Sciatic nerve (tissue), 2 donors: ENCODE measurements around the gene IGFBP6. TPM values are rescaled to one million over a fixed set of nuclear protein-coding genes. Genes with fewer than 3 reads are reported as not detected.
"Not testable (repeated sequence)": the region's sequence is repeated elsewhere in the genome, so short reads cannot be mapped to it uniquely, and the experiment has no call there.

Experiments
- ATAC-seq: fragments of 200-7000 bp; cut with Tn5 transposase; one replicate; pipeline ENCODE4 v1.9.1; 2020; ENCODE audit warnings: mild to moderate bottlenecking, moderate library complexity
- DNase-seq: peaks from one replicate; pipeline ENCODE4 v3.0.0-alpha.2; 2020; ENCODE audit warnings: low spot score
- intact Hi-C: fragments of 100-400 bp; cut with DNase I; formaldehyde crosslinking; loops from one replicate; pipeline ENCODE4 v1.14.2; 2022
- total RNA-seq: library from RNA; stranded (reverse); fragmentation: NEBNext Ultra II Directional; extraction: Animal tissue kit (Norgen Biotek cat#: 25700); gene quantifications from one replicate; pipeline ENCODE4 v1.2.1, GENCODE V29; 2021
- donor health status: DM: no; HTN: no; CAD: no.
- donor health status: DM: no; HTN: no; CAD: no.

Gene IGFBP6
- total RNA-seq, 1 donor from 2014 or later = 1,832 TPM

- ATAC-seq (no peak), DNase-seq (no peak)
- intact Hi-C loops = no loop called here
Observed at GRCh38 chr12:53086361-53086760, 11.1 kb upstream of the IGFBP6 start.

GRCh38 chr12:53090105-53090504, 7.4 kb upstream of the IGFBP6 start:
- no peak for DNase-seq

GRCh38 chr12:53090554-53090953, 6.9 kb upstream of the IGFBP6 start:
- DNase-seq = no peak
- intact Hi-C loops = no loop called here
- no peak for ATAC-seq

More at GRCh38 chr12:53090105-53090504, 7.4 kb upstream of the IGFBP6 start:
- no peak for ATAC-seq
- intact Hi-C loops = no loop called here

- DNase-seq (no peak), ATAC-seq (no peak)
- intact Hi-C loops = no loop called here
Observed at GRCh38 chr12:53091756-53092155, 5.7 kb upstream of the IGFBP6 start.

- ATAC-seq (no peak), DNase-seq (no peak)
- intact Hi-C loops = no loop called here
Observed at GRCh38 chr12:53093777-53094393, 3.6 kb upstream of the IGFBP6 start.

- ATAC-seq (no peak), DNase-seq (no peak)
- intact Hi-C loops = no loop called here
Observed at GRCh38 chr12:53094394-53094787, 3.1 kb upstream of the IGFBP6 start.

GRCh38 chr12:53094796-53095595, 2.5 kb upstream of the IGFBP6 start:
- intact Hi-C loops, DNase-seq: not testable (repeated sequence)

GRCh38 chr12:53095596-53095895, 1.9 kb upstream of the IGFBP6 start:
- DNase-seq, intact Hi-C loops, ATAC-seq: not testable (repeated sequence)

More at GRCh38 chr12:53094796-53095595, 2.5 kb upstream of the IGFBP6 start:
- not testable (repeated sequence) for ATAC-seq

GRCh38 chr12:53096089-53096741, 1.3 kb upstream of the IGFBP6 start:
- peak; percentile 85 for ATAC-seq
- peak; percentile 90 for DNase-seq
- intact Hi-C loops = no loop called here

- no peak for DNase-seq
- intact Hi-C loops = no loop called here
Observed at GRCh38 chr12:53096759-53097158, 708 bp upstream of the IGFBP6 start.

GRCh38 chr12:53097207-53097563, 282 bp upstream of the IGFBP6 start:
- DNase-seq (no peak), ATAC-seq (peak; percentile 53)
- intact Hi-C loops = no loop called here

More at GRCh38 chr12:53096759-53097158, 708 bp upstream of the IGFBP6 start:
- ATAC-seq = peak; percentile 4

- ATAC-seq = peak; percentile 31
- intact Hi-C loops = no loop called here
- DNase-seq = peak; percentile 76
Observed at GRCh38 chr12:53098354-53098981, 1.0 kb downstream of the IGFBP6 start.

GRCh38 chr12:53099071-53099882, 1.8 kb downstream of the IGFBP6 start:
- intact Hi-C loops = no loop called here
- ATAC-seq = peak; percentile 80

GRCh38 chr12:53100466-53101151, 3.1 kb downstream of the IGFBP6 start:
- DNase-seq (peak; percentile 59), ATAC-seq (no peak)
- intact Hi-C loops = loop anchor here (5.0 kb wide), 1 partner anchor 33 kb away; no protein-coding TSS in a partner anchor

More at GRCh38 chr12:53099071-53099882, 1.8 kb downstream of the IGFBP6 start:
- DNase-seq = peak; percentile 98

GRCh38 chr12:53101266-53101665, 3.8 kb downstream of the IGFBP6 start:
- intact Hi-C loops = loop anchor here (5.0 kb wide), 1 partner anchor 34 kb away; no protein-coding TSS in a partner anchor

GRCh38 chr12:53101931-53102781, 4.7 kb downstream of the IGFBP6 start:
- ATAC-seq = no peak
- peak; percentile 57 for DNase-seq
- intact Hi-C loops = loop anchor here (5.0 kb wide), 1 partner anchor 35 kb away; no protein-coding TSS in a partner anchor

More at GRCh38 chr12:53101266-53101665, 3.8 kb downstream of the IGFBP6 start:
- ATAC-seq = no peak
- DNase-seq = peak; percentile 32
